Choroid plexus epithelial cell (primary cell): ENCODE measurements around the gene CFL2.

Experiments used
- DNase-seq: peaks from one replicate; pipeline ENCODE4 v3.0.0-alpha.2; 2010; ENCODE audit warnings: low read depth
- H3K4me3 ChIP-seq: 2 replicates; pipeline ENCODE4 v1.5.1; 2011; ENCODE audit warnings: low read depth, mild to moderate bottlenecking, control low read depth, low read length, moderate library complexity
- TF ChIP-seq, protein P1 (sequence below): conservative IDR thresholded peaks from 2 replicates; pipeline ENCODE4 v1.5.1; 2011; ENCODE audit warnings: low read depth, mild to moderate bottlenecking, control low read depth, inconsistent platforms, low read length, moderate library complexity

CFL2 gene

DNA sequence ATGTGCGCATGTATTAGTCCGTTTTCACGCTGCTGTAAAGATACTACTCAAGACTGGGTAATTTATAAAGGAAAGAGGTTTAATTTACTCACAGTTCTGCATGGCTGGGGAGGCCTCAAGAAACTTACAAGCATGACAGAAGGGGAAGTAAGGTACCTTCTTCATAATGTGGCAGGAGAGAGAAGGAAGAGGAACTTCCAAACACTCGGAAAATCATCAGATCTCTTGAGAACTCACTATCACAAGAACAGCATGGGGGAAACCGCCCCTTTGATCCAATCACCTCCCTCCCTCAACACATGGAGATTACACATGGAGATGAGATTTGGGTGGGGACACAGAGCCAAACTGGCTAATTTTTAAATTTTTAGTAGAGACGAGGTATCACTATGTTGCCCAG lies 42.7 kb downstream of the CFL2 start:
- H3K4me3 ChIP-seq: no peak overlapping the region
- TF ChIP-seq, protein P1, sequence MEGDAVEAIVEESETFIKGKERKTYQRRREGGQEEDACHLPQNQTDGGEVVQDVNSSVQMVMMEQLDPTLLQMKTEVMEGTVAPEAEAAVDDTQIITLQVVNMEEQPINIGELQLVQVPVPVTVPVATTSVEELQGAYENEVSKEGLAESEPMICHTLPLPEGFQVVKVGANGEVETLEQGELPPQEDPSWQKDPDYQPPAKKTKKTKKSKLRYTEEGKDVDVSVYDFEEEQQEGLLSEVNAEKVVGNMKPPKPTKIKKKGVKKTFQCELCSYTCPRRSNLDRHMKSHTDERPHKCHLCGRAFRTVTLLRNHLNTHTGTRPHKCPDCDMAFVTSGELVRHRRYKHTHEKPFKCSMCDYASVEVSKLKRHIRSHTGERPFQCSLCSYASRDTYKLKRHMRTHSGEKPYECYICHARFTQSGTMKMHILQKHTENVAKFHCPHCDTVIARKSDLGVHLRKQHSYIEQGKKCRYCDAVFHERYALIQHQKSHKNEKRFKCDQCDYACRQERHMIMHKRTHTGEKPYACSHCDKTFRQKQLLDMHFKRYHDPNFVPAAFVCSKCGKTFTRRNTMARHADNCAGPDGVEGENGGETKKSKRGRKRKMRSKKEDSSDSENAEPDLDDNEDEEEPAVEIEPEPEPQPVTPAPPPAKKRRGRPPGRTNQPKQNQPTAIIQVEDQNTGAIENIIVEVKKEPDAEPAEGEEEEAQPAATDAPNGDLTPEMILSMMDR: no peak
- no peak for DNase-seq

DNA sequence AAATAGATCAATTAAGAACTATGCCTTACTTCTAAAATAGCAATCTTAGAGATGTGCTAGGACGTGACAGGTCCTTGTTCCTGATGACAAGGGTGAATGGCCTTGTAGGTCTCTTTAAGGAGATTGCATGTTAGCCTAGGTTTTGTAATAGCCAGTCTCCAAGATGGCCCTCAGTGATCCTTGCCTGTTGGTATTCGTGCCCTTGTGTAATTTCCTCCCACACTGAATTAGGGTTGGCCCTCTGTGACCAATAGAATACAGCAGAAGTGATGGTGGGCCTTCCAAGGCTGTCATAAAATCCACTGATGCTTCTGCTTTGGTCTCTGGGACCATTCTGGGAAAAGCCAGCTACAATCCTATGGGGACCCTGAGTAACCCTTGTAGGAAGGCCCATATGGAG lies 46.3 kb downstream of the CFL2 start:
- DNase-seq: no peak
- TF ChIP-seq, protein P1: no peak
- no peak overlapping the region for H3K4me3 ChIP-seq

DNA sequence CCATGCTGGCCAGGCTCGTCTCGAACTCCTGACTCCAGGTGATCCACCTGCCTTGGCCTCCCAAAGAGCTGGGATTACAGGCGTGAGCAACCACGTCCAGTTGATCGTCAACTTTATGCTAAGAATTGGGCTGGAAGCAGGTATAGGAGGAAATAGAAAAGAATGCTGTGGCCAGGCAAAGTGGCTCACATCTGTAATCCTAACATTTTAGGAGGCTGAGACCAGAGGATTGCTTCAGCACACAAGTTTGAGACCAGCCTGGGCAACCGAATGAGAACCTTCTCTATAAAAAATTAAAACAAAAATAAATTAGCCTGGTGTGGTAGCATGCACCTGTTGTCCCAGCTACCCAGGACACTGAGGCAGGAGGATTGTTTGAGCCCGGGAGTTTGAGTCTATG lies 47.4 kb downstream of the CFL2 start:
- TF ChIP-seq, protein P1: no peak
- no peak for DNase-seq
- H3K4me3 ChIP-seq: no peak overlapping the region

DNA sequence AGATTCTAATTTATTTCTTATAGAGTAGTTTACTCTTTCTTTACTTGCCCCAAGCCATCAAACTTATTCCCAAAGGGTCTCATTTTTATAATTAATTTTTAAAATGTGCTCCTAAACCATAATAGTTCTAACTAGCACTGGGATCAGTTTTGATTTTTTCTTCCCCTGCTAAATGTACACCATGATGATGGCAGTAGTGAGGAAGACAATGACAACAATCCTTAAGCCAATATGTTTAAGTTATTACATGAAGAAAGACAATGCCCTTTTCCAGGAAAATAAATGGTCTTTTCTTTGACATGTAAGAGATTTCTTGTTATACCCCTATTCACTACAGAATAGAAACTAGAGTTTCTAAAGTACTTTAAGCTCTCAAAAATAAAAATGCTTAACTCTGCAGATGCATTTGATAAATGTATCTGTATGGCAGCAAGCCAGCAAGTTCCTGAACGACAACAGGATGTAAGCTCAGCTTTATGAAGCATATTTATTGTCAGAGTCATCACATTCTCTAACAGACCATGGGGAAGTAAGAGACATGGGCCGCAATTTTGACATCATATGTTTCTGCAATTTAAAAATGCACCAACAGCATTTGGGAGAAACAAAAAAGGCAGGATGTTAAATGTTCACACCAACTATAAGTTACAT lies 48.5 kb downstream of the CFL2 start:
- H3K4me3 ChIP-seq: no peak overlapping the region
- TF ChIP-seq, protein P1: no peak
- DNase-seq: peak; percentile 97

DNA sequence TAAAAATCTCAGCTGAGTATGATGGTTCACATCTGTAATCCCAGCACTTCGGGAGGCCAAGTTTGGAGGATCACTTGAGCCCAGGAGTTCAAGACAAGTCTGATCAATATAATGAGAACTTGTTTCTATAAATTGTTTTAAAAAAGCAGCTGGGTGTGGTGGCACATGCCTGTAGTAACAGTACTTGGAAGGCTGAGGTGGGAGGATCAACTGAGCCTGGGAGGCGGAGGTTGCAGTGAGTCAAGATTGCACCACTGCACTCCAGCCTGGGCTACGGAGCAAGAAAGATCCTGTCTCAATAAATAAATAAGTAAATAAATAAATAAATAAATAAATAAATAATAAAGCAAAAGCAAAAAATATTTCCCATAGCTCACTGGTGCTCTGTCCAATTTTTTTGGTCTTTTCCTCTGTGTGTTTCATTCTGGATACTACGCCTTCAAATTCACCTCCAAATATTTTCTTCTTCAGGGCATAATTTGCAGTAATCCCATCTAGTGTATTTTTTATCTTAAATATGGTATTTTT lies 51.8 kb downstream of the CFL2 start:
- no peak overlapping the region for H3K4me3 ChIP-seq
- TF ChIP-seq, protein P1: no peak
- DNase-seq: peak; percentile 25

DNA sequence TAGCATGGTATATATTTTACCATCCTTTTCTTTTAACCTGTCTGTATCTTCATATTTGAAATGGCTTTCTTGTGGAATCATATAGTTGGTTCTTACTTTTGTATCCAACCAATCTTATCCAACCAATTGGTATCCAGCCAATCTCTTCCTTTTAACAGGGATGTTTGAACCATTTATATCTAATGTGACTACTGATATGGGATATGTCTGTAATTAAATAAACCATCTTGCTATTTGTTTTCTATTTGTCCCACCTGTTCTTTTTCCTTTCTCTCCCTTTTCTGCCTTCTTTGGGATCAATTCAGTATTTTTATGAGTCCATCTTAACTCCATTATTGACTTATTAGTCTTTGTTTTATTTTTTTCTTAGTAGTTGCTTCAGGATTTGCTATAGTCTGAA lies 53.6 kb downstream of the CFL2 start:
- no peak for DNase-seq
- TF ChIP-seq, protein P1: no peak

More for the DNA sequence above, 53.6 kb downstream of the CFL2 start:
- no peak overlapping the region for H3K4me3 ChIP-seq
